Cardiac muscle cell (in vitro differentiated cells and primary cell): ENCODE results near the gene SRGAP1. TPM values are rescaled to one million over a fixed set of nuclear protein-coding genes. Genes with fewer than 3 reads are reported as not detected.

Experiments used
- DNase-seq, 2 donors: peaks; one replicate each; pipeline versions ENCODE4 v3.0.0 to v3.0.0-alpha.2; 2010 to 2017; ENCODE audit warnings: low read depth in 1 of 2, low spot score in 1 of 2
- H3K27ac ChIP-seq: fragments of 200-600 bp; sonication (generic); 2 replicates; pipeline ENCODE4 v1.5.1; 2016
- H3K27me3 ChIP-seq: fragments of 200-600 bp; sonication (generic); 2 replicates; pipeline ENCODE4 v1.6.0; 2016; ENCODE audit warnings: control low read depth
- H3K36me3 ChIP-seq: fragments of 200-600 bp; sonication (generic); 2 replicates; pipeline ENCODE4 v1.5.1; 2016; ENCODE audit warnings: control low read depth
- H3K4me1 ChIP-seq: fragments of 200-600 bp; sonication (generic); 2 replicates; pipeline ENCODE4 v1.8.1; 2017; ENCODE audit warnings: low read depth, mild to moderate bottlenecking, mixed run types
- H3K4me3 ChIP-seq: fragments of 200-600 bp; sonication (generic); 2 replicates; pipeline ENCODE4 v1.5.1; 2016; ENCODE audit warnings: mild to moderate bottlenecking
- H3K9me3 ChIP-seq: fragments of 200-600 bp; sonication (generic); 2 replicates; pipeline ENCODE4 v1.5.1; 2017; ENCODE audit warnings: low read depth, mild to moderate bottlenecking, control low read depth
- CTCF ChIP-seq: IDR thresholded peaks from 2 replicates; pipeline ENCODE4 v1.5.1; 2012; ENCODE audit warnings: low read depth, mild to moderate bottlenecking, low read length
- polyA plus RNA-seq: library from polyadenylated mRNA; unstranded; fragments of >200 nt; fragmentation: Nextera tagmentation; extraction: Ambion mirVana; gene quantifications from 2 replicates; pipeline ENCODE4 v1.2.1, GENCODE V29; 2016
- total RNA-seq: library from RNA; depleted of rRNA; stranded (reverse); fragments of >200 nt; gene quantifications from 2 replicates; pipeline ENCODE4 v1.2.3, GENCODE V29; 2016

The SRGAP1 gene
- total and polyA plus RNA-seq, 2 experiments from 2014 or later, result 2.7 to 3.9 TPM

GRCh38 chr12:63940310-63941005 is 96.0 kb downstream of the SRGAP1 start:
- no peak for TF ChIP-seq CTCF
- DNase-seq, result peak; percentile 10 to 46
- Histone ChIP-seq H3K4me1 (peaks cover 8% of the 10 kb centered on the region), H3K4me3 (no peak overlapping the region), H3K36me3 (no peaks in the 10 kb centered on the region), H3K27me3 (no peaks in the 10 kb centered on the region), H3K9me3 (no peaks in the 10 kb centered on the region), H3K27ac (no peak overlapping the region)

GRCh38 chr12:63941166-63941800 is 96.8 kb downstream of the SRGAP1 start:
- Histone ChIP-seq H3K9me3 (no peaks in the 10 kb centered on the region), H3K4me1 (peaks cover 8% of the 10 kb centered on the region), H3K27ac (no peak overlapping the region), H3K36me3 (no peaks in the 10 kb centered on the region), H3K27me3 (no peaks in the 10 kb centered on the region), H3K4me3 (no peak overlapping the region)
- no peak for TF ChIP-seq CTCF
- DNase-seq, result no peak

- no peak for TF ChIP-seq CTCF
- no peak overlapping the region for H3K4me3 ChIP-seq
- no peaks in the 10 kb centered on the region for H3K9me3 ChIP-seq
Measured at GRCh38 chr12:63941879-63942278, 97.4 kb downstream of the SRGAP1 start.

GRCh38 chr12:63942464-63943241 is 98.2 kb downstream of the SRGAP1 start:
- Histone ChIP-seq H3K4me1 (peaks cover 8% of the 10 kb centered on the region), H3K36me3 (no peaks in the 10 kb centered on the region), H3K27ac (no peak overlapping the region), H3K4me3 (no peak overlapping the region), H3K9me3 (no peaks in the 10 kb centered on the region), H3K27me3 (no peaks in the 10 kb centered on the region)
- TF ChIP-seq CTCF, result no peak
- DNase-seq, result no peak

More at GRCh38 chr12:63941879-63942278, 97.4 kb downstream of the SRGAP1 start:
- no peaks in the 10 kb centered on the region for H3K27me3 ChIP-seq
- DNase-seq, result no peak
- H3K4me1 ChIP-seq, result peaks cover 8% of the 10 kb centered on the region
- no peak overlapping the region for H3K27ac ChIP-seq
- H3K36me3 ChIP-seq, result no peaks in the 10 kb centered on the region

GRCh38 chr12:63944034-63944579 is 99.6 kb downstream of the SRGAP1 start:
- Histone ChIP-seq H3K9me3 (no peaks in the 10 kb centered on the region), H3K4me3 (no peak overlapping the region), H3K36me3 (no peaks in the 10 kb centered on the region), H3K27me3 (no peaks in the 10 kb centered on the region), H3K27ac (no peak overlapping the region), H3K4me1 (peaks cover 8% of the 10 kb centered on the region)
- no peak for DNase-seq
- no peak for TF ChIP-seq CTCF
